ENCODE measurements around the gene POLR2M.

The POLR2M gene

DNA sequence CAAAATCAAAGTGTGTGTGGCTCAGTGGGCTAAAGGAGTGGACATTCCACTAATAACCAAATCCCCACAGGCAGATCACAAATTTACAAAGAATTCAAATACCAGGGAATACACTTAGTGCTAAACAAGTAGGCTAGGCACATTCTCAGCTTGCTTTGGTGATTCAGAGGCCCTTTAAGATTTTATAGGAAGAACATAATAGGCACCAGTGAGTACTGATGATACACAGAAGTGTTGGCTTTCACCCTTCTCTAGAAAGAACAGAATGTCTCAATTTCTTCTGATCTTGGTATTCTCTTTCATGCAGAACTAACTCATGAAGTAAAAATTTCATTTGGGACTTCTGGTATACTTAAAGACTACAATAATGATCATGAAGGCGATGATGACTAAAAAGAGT is 55.0 kb downstream of the POLR2M start:
- no peaks in the 10 kb centered on the region for H3K9me3 ChIP-seq
- DNase-seq (ENCODE audit: low spot score in 2 of 2) = no peak
- in situ Hi-C loops (cut with MboI; ENCODE audit: low sequenced_read_pairs) = no loop called here
- H3K27me3 ChIP-seq (ENCODE audit: low read depth) = peaks cover 16% of the 10 kb centered on the region
- H3K36me3 ChIP-seq (replicated peaks) = no peaks in the 10 kb centered on the region
- no peak overlapping the region for H3K4me3 ChIP-seq
- H3K4me1 ChIP-seq = no peaks in the 10 kb centered on the region

DNA sequence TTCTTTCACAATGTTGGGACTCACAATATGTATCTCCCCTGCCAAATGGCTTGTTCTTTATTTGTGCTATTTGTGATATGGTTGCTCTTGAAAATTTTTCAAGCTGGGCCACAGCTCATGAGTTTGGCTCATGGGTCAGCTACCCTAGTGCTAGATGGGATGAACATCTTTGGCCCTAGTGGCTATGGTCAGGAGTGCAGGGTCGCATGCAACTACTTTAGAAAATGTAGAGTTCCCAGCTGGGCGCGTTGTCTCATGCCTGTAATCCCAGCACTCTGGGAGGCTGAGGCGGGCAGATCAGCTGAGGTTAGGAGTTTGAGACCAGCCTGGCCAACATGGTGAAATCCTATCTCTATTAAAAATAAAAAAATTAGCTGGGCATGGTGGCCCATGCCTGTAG is 55.8 kb downstream of the POLR2M start:
- Histone ChIP-seq H3K4me3 (no peak overlapping the region), H3K36me3 (replicated peaks) (no peaks in the 10 kb centered on the region), H3K27me3 (ENCODE audit: low read depth) (peaks cover 12% of the 10 kb centered on the region), H3K9me3 (no peaks in the 10 kb centered on the region), H3K4me1 (no peaks in the 10 kb centered on the region)
- in situ Hi-C loops (cut with MboI; ENCODE audit: low sequenced_read_pairs) = no loop called here
- DNase-seq (ENCODE audit: low spot score in 2 of 2) = no peak

DNA sequence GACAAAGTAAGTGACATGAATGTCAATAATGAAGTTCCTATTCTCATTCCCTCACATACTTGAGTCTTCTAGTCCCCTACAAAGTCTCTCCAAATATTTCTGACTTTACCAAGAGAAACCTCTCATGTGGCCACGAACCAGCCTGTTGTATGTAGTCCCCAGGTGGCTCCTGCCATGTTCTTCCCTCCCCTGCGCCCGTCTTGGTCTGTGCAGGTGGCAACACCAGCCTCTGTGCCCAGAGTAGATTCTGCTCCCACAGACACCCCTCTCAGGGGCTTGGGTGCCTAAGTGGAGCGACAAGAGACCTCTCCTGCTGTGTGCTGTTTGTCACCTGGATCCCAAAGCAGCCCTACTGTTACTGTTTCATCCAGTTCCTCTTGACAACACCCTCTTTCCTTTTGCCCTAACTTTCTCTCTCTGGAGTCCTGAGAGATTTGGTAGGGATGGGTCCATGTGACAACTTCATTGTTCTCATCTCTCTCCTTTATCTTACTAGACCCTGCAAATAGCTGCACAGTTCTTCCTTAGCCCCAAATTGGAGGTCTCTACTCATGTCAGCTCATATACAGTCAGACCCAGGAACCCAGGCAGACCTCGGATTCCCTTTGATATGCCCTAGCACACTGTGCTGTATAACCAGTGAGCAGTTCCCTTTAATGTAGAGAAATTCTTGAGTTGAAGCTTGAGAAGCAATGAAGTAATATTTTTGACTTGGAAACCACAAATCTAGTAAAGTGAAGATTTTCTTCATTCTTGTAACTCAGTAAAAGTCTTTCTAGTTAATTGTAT is 56.9 kb downstream of the POLR2M start:
- no peak overlapping the region for H3K4me3 ChIP-seq
- in situ Hi-C loops (cut with MboI; ENCODE audit: low sequenced_read_pairs) = no loop called here
- no peak for DNase-seq (ENCODE audit: low spot score in 2 of 2)
- H3K4me1 ChIP-seq = no peaks in the 10 kb centered on the region
- peaks cover 10% of the 10 kb centered on the region for H3K27me3 ChIP-seq (ENCODE audit: low read depth)
- no peaks in the 10 kb centered on the region for H3K36me3 ChIP-seq (replicated peaks)
- H3K9me3 ChIP-seq = no peaks in the 10 kb centered on the region

Data from HAP-1 (cell line).